Testis (tissue), 2 donors: Measurements from ENCODE around the gene IDNK.

Experiments
- CTCF ChIP-seq, 3 experiments: fragments of 450-650 bp in 2 of 3; fragments of 200-600 bp in 1 of 3; sonication (generic) in 1 of 3; IDR thresholded peaks; one replicate each; pipeline ENCODE4 v1.5.1; 2016 to 2019; ENCODE audit warnings: antibody characterized with exemption in 3 of 3, mild to moderate bottlenecking in 2 of 3, moderate library complexity in 1 of 3
- POLR2A ChIP-seq: fragments of 450-650 bp; IDR thresholded peaks from one replicate; pipeline ENCODE4 v1.6.1; 2017; ENCODE audit warnings: antibody characterized with exemption, mild to moderate bottlenecking, moderate library complexity

GRCh38 chr9:83671451-83671850 lies 48.5 kb downstream of the IDNK start:
- no peak for TF ChIP-seq CTCF (IDR thresholded peaks at IDR 0.05)
- no peak for TF ChIP-seq POLR2A
